Fibroblast of peridontal ligament (primary cell): ENCODE results near the gene KRT74.
A peak's percentile ranks its signal among the peaks of the same experiment; 100 is the strongest.

Source experiments
- DNase-seq: peaks from one replicate; pipeline ENCODE4 v3.0.0-alpha.2; 2010; ENCODE audit errors: extremely low read depth

KRT74 gene

GRCh38 chr12:52573306-52573705 is 337 bp downstream of the KRT74 start:
- DNase-seq: no peak

GRCh38 chr12:52570511-52570910 is 3.1 kb downstream of the KRT74 start:
- DNase-seq: no peak

GRCh38 chr12:52568111-52568510 is 5.5 kb downstream of the KRT74 start:
- DNase-seq: no peak

GRCh38 chr12:52566847-52567291 is 6.8 kb downstream of the KRT74 start:
- no peak for DNase-seq

- no peak for DNase-seq
Observed at GRCh38 chr12:52564582-52564981, 9.1 kb downstream of the KRT74 start.

GRCh38 chr12:52561880-52562449 is 11.7 kb downstream of the KRT74 start:
- DNase-seq: no peak

GRCh38 chr12:52559979-52560378 is 13.7 kb downstream of the KRT74 start:
- DNase-seq: no peak

GRCh38 chr12:52558781-52559445 is 14.7 kb downstream of the KRT74 start:
- DNase-seq: no peak

- DNase-seq: no peak
Observed at GRCh38 chr12:52557476-52557875, 16.2 kb downstream of the KRT74 start.

- DNase-seq: no peak
Observed at GRCh38 chr12:52555577-52555976, 18.1 kb downstream of the KRT74 start.

GRCh38 chr12:52552681-52553195 is 20.9 kb downstream of the KRT74 start, which contains the start of gene KRT71:
Gene KRT71 (minus strand): TSS chr12:52553145. CDS start chr12:52553077, 68 bp downstream.
- DNase-seq: no peak

GRCh38 chr12:52552055-52552454 is 21.6 kb downstream of the KRT74 start:
- no peak for DNase-seq

GRCh38 chr12:52551216-52551865 is 22.3 kb downstream of the KRT74 start:
- no peak for DNase-seq

- DNase-seq: no peak
Observed at GRCh38 chr12:52546126-52546525, 27.5 kb downstream of the KRT74 start.

- DNase-seq: no peak
Observed at GRCh38 chr12:52543985-52544883, 29.4 kb downstream of the KRT74 start.

- no peak for DNase-seq
Observed at GRCh38 chr12:52542785-52543318, 30.8 kb downstream of the KRT74 start.

GRCh38 chr12:52542157-52542556 is 31.5 kb downstream of the KRT74 start:
- no peak for DNase-seq

- DNase-seq: no peak
Observed at GRCh38 chr12:52541709-52542108, 31.9 kb downstream of the KRT74 start.

GRCh38 chr12:52540531-52540930 is 33.1 kb downstream of the KRT74 start:
- no peak for DNase-seq

- no peak for DNase-seq
Observed at GRCh38 chr12:52539821-52540173, 33.8 kb downstream of the KRT74 start.

- DNase-seq: peak; percentile 26
Observed at GRCh38 chr12:52539083-52539820, 34.4 kb downstream of the KRT74 start.
